GM19324 (cell line): Measurements from ENCODE around the gene LGR5.

ENCODE experiments used
- ATAC-seq: cut with Tn5 transposase; IDR thresholded peaks from one replicate; pipeline ENCODE4 v1.9.1; 2021; ENCODE audit warnings: mild to moderate bottlenecking, moderate library complexity; ENCODE audit not compliant: unreplicated experiment, low FRiP score

LGR5 gene

GRCh38 chr12:71585218-71585617 lies 145.6 kb downstream of the LGR5 start:
- ATAC-seq, result no peak

- ATAC-seq, result no peak
Observed at GRCh38 chr12:71587012-71587411, 147.4 kb downstream of the LGR5 start.

- no peak for ATAC-seq
Observed at GRCh38 chr12:71589478-71589881, 149.9 kb downstream of the LGR5 start.

GRCh38 chr12:71591601-71592000 lies 152.0 kb downstream of the LGR5 start:
- no peak for ATAC-seq

GRCh38 chr12:71592841-71593240 lies 153.2 kb downstream of the LGR5 start:
- no peak for ATAC-seq

- no peak for ATAC-seq
Observed at GRCh38 chr12:71594214-71594948, 154.8 kb downstream of the LGR5 start.

GRCh38 chr12:71599210-71599609 lies 159.6 kb downstream of the LGR5 start:
- ATAC-seq, result no peak

- no peak for ATAC-seq
Observed at GRCh38 chr12:71601546-71601945, 161.9 kb downstream of the LGR5 start.

GRCh38 chr12:71602761-71603577 lies 163.4 kb downstream of the LGR5 start:
- ATAC-seq, result no peak

- no peak for ATAC-seq
Observed at GRCh38 chr12:71605039-71605438, 165.4 kb downstream of the LGR5 start.

- no peak for ATAC-seq
Observed at GRCh38 chr12:71607494-71608330, 168.1 kb downstream of the LGR5 start.

- ATAC-seq, result no peak
Observed at GRCh38 chr12:71610031-71610795, 170.6 kb downstream of the LGR5 start.

GRCh38 chr12:71621938-71622337 lies 182.3 kb downstream of the LGR5 start:
- no peak for ATAC-seq

- ATAC-seq, result no peak
Observed at GRCh38 chr12:71625476-71625875, 185.9 kb downstream of the LGR5 start.

- no peak for ATAC-seq
Observed at GRCh38 chr12:71626098-71626497, 186.5 kb downstream of the LGR5 start.

- ATAC-seq, result no peak
Observed at GRCh38 chr12:71626768-71627167, 187.2 kb downstream of the LGR5 start.

GRCh38 chr12:71627438-71628002 lies 187.9 kb downstream of the LGR5 start:
- ATAC-seq, result no peak
